Stimulated activated effector memory CD8-positive, alpha-beta T cell treated with anti-CD3 and anti-CD28 coated beads, Interleukin-12 subunit alpha, Interleukin-12 subunit beta, amount 100 ng/mL, for 72 hours (primary cell): Measurements from ENCODE around the gene NGDN.
"Not testable (repeated sequence)": the region's sequence is repeated elsewhere in the genome, so short reads cannot be mapped to it uniquely, and the experiment has no call there.

Experiments used
- ATAC-seq: fragments of 150-1000 bp; cut with Tn5 transposase; 2 replicates; pipeline ENCODE4 v1.10.0; 2021
- DNase-seq, 2 donors: peaks; one replicate each; pipeline ENCODE4 v3.0.0; 2021 to 2022; ENCODE audit warnings: low spot score in 2 of 2
- H3K27ac Mint-ChIP-seq: one replicate; pipeline ENCODE4 v1.8.0; 2022; ENCODE audit warnings: mild to moderate bottlenecking, mixed read lengths
- H3K36me3 Mint-ChIP-seq: one replicate; pipeline ENCODE4 v1.8.0; 2022; ENCODE audit warnings: mild to moderate bottlenecking, mixed read lengths
- H3K4me1 Mint-ChIP-seq: one replicate; pipeline ENCODE4 v1.8.0; 2022; ENCODE audit warnings: mixed read lengths
- H3K4me3 Mint-ChIP-seq: one replicate; pipeline ENCODE4 v1.8.0; 2022; ENCODE audit warnings: mild to moderate bottlenecking, mixed read lengths
- H3K9me3 Mint-ChIP-seq: one replicate; pipeline ENCODE4 v1.8.0; 2022; ENCODE audit warnings: mixed read lengths

Gene NGDN

DNA sequence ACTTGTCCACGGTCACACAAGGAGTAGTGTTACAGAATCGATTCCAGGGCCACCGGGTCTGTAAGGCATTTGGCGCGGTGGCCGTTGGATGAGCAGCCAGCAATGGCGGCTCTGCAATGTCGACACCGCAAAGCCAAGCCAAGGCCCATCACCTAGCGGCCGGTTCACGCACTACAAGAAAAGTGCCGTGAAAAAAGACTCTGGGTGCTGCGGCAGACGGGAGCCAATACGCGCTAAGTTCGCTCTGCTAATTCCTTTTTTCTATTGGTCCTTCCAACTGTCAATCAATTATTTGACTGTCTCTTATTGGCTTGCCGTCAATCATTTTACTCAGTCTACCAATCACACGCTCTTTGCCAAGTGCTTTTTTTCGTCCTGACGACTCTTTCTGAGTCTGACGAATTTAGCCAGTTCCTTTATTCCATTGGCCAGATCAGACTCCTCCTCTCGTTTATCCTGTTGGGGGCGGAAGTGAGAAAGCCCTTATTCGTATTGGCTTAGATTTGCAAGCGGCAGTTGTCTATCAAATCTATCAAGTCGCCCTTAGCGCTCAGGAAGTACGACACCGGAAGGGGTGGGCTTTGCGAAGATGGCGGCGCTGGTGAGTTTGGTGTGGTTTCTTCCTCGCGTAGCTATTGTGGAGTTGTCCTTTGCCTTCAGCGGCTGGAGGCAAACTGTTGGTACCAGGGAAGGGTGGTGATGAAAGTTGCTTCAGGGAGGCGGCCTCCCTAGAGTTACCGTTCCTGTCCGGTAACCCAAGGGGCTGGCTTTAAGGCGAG lies at the start of gene NGDN:
Gene NGDN (plus strand): TSS at position 577 of the 779 bp plus-strand sequence. CDS start 13 bp downstream, at position 590.
- Mint-ChIP-seq H3K36me3 (no peaks in the 10 kb centered on the region), H3K9me3 (no peaks in the 10 kb centered on the region), H3K4me3 (no peak within 1 kb of the TSS), H3K4me1 (peaks cover 6% of the 10 kb centered on the region), H3K27ac (no peak within 1 kb of the TSS)
- ATAC-seq (peak; percentile 95), DNase-seq (peak; percentile 82 to 95)

DNA sequence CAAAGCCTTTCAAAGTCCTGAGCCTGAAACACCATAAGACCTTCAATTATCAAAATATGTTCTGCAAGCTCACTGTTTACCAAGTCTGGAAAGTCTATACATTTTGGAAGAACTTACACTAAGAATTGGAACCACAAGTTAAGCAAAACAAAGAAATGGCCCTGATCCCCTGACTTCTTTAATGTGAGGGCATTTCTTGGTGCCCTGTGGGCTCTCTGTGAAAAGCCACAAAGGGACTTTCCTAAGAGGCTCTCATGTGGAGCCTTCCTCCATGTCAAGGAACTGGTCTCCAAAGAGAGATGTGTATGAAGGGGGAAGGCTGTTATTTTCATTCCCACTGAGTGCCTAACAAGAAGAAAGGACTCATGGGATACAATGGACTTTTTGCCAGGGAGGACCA lies 47.9 kb upstream of the NGDN start:
- Mint-ChIP-seq H3K9me3 (no peaks in the 10 kb centered on the region), H3K36me3 (no peaks in the 10 kb centered on the region), H3K4me1 (peaks cover 7% of the 10 kb centered on the region), H3K4me3 (peak overlapping the region; percentile 20), H3K27ac (peak overlapping the region; percentile 89)
- peak; percentile 90 for ATAC-seq
- peak; percentile 8 to 67 for DNase-seq

- no peak for ATAC-seq
- Mint-ChIP-seq H3K27ac (peak overlapping the region; percentile 89), H3K4me1 (peaks cover 7% of the 10 kb centered on the region), H3K9me3 (no peaks in the 10 kb centered on the region), H3K4me3 (no peak overlapping the region), H3K36me3 (no peaks in the 10 kb centered on the region)
- no peak for DNase-seq
These were observed 45.8 kb upstream of the NGDN start for GRCh38 chr14:23423657-23424056.

- Mint-ChIP-seq H3K36me3 (no peaks in the 10 kb centered on the region), H3K9me3 (no peaks in the 10 kb centered on the region), H3K4me1 (peaks cover 7% of the 10 kb centered on the region), H3K4me3 (no peak overlapping the region), H3K27ac (no peak overlapping the region)
- DNase-seq (no peak), ATAC-seq (no peak)
These were observed 44.3 kb upstream of the NGDN start for GRCh38 chr14:23425169-23425568.

GRCh38 chr14:23425798-23426197 lies 43.7 kb upstream of the NGDN start:
- ATAC-seq, result not testable (repeated sequence)

DNA sequence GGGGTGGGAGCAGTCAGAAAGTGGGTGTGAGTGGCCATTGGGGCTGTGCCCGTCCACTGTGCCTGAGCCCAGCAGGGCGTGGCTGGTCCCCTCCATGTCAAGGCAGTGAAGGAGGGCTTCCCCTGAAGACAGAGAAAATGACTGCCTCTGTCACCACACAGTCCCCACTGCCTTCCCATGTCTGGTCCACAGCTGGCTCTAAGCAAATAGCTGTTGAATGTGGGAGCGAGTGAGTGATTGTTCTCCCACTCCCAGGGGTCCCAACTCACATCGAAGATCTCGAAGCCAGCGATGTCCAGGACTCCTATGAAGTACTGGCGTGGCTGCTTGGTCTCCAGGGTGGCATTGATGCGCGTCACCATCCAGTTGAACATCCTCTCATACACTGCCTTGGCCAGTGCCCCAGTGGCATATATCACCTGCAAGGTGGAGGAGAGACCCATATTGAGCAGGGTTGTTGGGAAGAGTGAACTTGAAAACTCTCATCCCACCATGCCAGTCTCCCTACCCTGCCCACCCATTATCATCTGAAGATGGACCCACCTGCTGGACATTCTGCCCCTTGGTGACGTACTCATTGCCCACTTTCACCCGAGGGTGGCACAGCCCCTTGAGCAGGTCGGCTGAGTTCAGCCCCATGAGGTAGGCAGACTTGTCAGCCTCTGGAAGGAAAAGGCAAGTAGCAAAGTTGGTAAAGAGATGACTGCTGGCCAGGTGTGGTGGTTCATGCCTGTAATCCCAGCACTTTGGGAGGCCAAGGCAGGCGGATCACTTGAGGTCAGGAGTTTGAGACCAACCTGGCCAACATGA lies 40.6 kb upstream of the NGDN start:
- Mint-ChIP-seq H3K4me3 (no peak overlapping the region), H3K27ac (no peak overlapping the region), H3K9me3 (no peaks in the 10 kb centered on the region), H3K4me1 (no peaks in the 10 kb centered on the region), H3K36me3 (no peaks in the 10 kb centered on the region)
- ATAC-seq (no peak), DNase-seq (no peak)

More at GRCh38 chr14:23425798-23426197, 43.7 kb upstream of the NGDN start:
- not testable (repeated sequence) for H3K4me3 Mint-ChIP-seq, H3K36me3 Mint-ChIP-seq, H3K9me3 Mint-ChIP-seq, DNase-seq, H3K27ac Mint-ChIP-seq, H3K4me1 Mint-ChIP-seq

DNA sequence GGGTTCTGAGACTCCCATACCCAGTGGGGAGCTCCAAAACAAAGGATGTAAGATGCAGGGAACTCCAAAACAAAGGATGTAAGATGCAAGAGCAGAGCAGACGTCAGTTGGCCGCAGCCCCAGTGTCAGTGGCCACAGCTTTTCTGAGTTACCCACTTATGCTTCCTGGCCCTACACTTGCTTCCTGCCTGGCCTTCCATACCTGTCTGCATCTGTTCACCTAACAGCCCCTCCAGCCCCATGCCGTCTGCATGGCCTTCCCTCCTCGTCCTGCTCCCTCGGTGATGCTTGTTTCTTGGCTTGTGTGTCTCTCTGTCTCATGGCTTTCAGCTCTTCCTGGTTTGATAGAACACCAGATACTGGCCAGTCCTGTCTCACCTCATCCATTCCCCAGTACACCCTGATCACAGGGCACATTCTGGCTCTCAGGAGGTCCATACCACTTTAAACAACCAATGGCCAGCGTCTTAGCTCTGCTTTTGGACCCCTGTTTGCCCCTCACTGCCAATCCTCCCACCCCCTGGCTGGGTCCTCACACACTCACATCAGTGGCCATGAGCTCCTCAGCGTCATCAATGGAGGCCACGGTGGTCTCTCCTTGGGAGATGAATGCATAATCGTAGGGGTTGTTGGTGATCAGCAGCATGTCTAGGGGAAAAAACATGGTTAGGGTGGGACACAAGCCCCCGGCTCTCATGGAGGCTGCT lies 39.3 kb upstream of the NGDN start:
- no peaks in the 10 kb centered on the region for H3K4me1 Mint-ChIP-seq
- no peak for DNase-seq
- no peak for ATAC-seq
- H3K27ac Mint-ChIP-seq, result no peak overlapping the region
- no peaks in the 10 kb centered on the region for H3K9me3 Mint-ChIP-seq
- H3K4me3 Mint-ChIP-seq, result no peak overlapping the region
- no peaks in the 10 kb centered on the region for H3K36me3 Mint-ChIP-seq

- H3K4me1 Mint-ChIP-seq, result no peaks in the 10 kb centered on the region
- no peaks in the 10 kb centered on the region for H3K9me3 Mint-ChIP-seq
- peak overlapping the region; percentile 1 for H3K27ac Mint-ChIP-seq
- no peak overlapping the region for H3K4me3 Mint-ChIP-seq
- ATAC-seq (no peak), DNase-seq (no peak)
- no peaks in the 10 kb centered on the region for H3K36me3 Mint-ChIP-seq
These were observed 38.8 kb upstream of the NGDN start for GRCh38 chr14:23430723-23431085.

- no peaks in the 10 kb centered on the region for H3K9me3 Mint-ChIP-seq
- no peak overlapping the region for H3K4me3 Mint-ChIP-seq
- H3K4me1 Mint-ChIP-seq, result no peaks in the 10 kb centered on the region
- H3K27ac Mint-ChIP-seq, result no peak overlapping the region
- no peak for ATAC-seq
- H3K36me3 Mint-ChIP-seq, result no peaks in the 10 kb centered on the region
- DNase-seq, result no peak
These were observed 38.0 kb upstream of the NGDN start for GRCh38 chr14:23431486-23431885.

- DNase-seq (no peak), ATAC-seq (no peak)
- Mint-ChIP-seq H3K4me1 (no peaks in the 10 kb centered on the region), H3K27ac (no peak overlapping the region), H3K4me3 (no peak overlapping the region), H3K36me3 (no peaks in the 10 kb centered on the region), H3K9me3 (no peaks in the 10 kb centered on the region)
These were observed 37.2 kb upstream of the NGDN start for GRCh38 chr14:23432102-23432925.

DNA sequence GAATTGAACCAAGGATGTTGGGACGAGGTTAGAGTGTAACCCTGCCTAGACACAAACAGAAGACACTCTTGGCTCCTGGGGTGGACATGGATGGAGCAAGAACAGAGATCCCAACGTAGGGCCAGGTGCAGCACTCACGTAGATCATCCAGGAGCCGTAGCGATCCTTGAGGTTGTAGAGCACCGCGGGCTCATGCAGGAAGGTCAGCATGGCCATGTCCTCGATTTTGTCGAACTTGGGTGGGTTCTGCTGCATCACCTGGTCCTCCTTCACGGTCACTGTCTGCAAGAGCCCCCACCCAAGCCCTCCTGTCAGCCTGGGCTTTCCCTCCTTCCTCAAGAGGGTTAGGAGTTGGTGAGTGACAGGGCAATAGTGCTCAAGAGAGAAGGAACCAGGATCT lies 36.6 kb upstream of the NGDN start:
- Mint-ChIP-seq H3K9me3 (no peaks in the 10 kb centered on the region), H3K27ac (no peak overlapping the region), H3K4me3 (no peak overlapping the region), H3K4me1 (no peaks in the 10 kb centered on the region), H3K36me3 (no peaks in the 10 kb centered on the region)
- no peak for ATAC-seq
- no peak for DNase-seq

DNA sequence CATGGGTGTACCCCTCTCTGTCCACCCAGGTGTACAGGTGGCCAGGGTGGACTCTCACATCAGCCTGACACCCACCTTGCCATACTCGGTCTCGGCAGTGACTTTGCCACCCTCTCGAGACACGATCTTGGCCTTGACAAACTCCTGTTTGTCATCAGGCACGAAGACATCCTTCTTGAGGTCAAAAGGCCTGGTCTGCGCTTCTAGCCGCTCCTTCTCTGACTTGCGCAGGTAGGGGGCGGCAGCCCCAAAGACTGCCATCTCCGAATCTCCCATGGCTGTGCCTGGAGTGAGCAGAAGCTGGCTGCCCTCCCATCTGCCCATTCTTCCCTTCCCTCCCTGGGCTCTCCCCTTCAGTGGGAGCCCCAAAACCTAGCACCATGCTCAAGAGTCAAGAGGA lies 36.0 kb upstream of the NGDN start:
- ATAC-seq (no peak), DNase-seq (no peak)
- Mint-ChIP-seq H3K27ac (no peak overlapping the region), H3K36me3 (no peaks in the 10 kb centered on the region), H3K4me1 (no peaks in the 10 kb centered on the region), H3K9me3 (no peaks in the 10 kb centered on the region), H3K4me3 (no peak overlapping the region)

DNA sequence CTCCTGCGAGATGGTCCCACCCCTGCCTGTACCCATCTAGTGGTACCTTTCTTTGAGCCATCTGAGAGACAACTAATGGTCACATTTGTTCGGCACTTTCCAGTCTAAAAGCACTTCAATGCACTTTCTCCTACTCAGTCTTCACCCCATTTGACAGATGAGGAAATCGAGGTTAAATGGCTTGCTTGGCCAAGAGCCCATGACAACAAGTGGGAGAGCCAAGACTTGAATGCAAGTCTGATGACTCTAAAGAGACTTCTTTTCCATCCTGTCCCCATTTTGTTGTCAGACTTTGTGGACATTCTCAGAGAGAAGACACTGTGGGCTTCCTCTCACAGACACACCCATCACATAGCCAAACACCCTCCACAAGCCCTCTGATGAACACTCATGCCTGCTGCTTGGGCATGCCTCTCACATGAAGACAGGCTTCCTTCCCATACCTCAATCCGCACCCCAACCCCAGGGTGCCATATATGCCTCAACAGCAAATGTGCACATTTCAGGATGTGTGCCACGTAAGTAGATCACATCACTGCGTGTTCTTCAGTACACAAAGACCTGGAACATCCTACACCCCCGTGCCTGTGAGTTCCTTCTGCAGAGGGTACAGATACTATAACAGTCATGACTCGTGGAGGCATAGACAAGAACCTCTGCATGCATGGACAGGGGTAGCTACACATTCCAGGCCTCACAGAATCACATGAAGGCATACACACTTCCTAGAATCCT lies 34.8 kb upstream of the NGDN start:
- H3K36me3 Mint-ChIP-seq, result no peaks in the 10 kb centered on the region
- H3K27ac Mint-ChIP-seq, result no peak overlapping the region
- H3K4me3 Mint-ChIP-seq, result no peak overlapping the region
- no peaks in the 10 kb centered on the region for H3K4me1 Mint-ChIP-seq
- H3K9me3 Mint-ChIP-seq, result no peaks in the 10 kb centered on the region
- ATAC-seq (no peak), DNase-seq (no peak)

DNA sequence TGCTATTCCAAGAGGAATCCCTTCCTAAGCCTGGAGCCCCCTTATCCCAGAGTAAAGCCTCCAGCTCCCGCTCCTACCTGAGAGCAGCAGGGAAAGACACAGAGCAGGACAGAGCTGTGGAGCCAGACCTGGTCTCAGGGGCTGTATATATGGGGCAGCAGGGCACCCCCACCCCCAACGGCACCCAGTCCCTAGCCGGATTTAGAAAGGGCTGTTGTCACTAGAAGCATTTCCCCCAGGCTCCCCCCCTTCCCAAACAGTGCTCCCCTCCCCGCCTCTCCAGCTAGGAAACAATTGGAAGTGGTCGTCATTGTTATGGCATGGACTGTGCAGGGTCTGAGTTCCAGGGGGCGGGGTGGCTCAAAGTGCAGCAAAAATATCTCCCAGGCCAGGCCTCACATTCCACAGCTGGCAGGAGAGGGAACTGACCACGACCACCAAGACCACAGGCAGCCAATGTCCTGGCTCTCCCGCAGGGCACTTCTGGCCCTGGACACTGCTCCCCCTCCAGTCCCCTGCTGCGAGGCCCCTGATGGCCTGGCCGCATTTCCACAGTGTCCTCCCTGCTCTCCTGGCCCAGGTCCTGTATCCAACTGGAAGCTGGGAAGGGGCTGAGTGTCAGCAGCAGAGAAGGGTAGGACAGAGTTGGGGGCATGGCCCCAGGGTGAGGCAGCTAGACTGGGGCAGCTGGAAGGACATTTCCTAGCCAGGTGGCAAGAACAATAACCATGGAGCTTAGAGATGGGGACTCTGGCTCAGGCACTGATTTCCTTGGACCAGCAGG lies 33.8 kb upstream of the NGDN start, which contains the start of gene MYH7:
Gene MYH7 (minus strand): TSS at position 118 of the 784 bp plus-strand sequence. CDS start 1,928 bp downstream, outside the sequence.
- no peak within 1 kb of the TSS for H3K27ac Mint-ChIP-seq
- no peaks in the 10 kb centered on the region for H3K36me3 Mint-ChIP-seq
- H3K4me3 Mint-ChIP-seq, result no peak within 1 kb of the TSS
- ATAC-seq (no peak), DNase-seq (no peak)
- H3K4me1 Mint-ChIP-seq, result peaks cover under 1% of the 10 kb centered on the region
- H3K9me3 Mint-ChIP-seq, result no peaks in the 10 kb centered on the region
